Spleen (tissue), 11 donors: Measurements from ENCODE around the gene DPAGT1. TPM values are rescaled to one million over a fixed set of nuclear protein-coding genes. Genes with fewer than 3 reads are reported as not detected.

Experiments
- DNase-seq: peaks from one replicate; pipeline ENCODE4 v3.0.0-alpha.2; 2020
- H3K27ac ChIP-seq, 8 donors: fragments of 200-600 bp; sonication (generic) in 7 of 8; 1 replicate in 4 of 8; 2 replicates in 4 of 8; pipeline versions ENCODE4 v1.5.0 to v1.8.0; 2016 to 2021; ENCODE audit warnings: inconsistent platforms in 4 of 8, mild to moderate bottlenecking in 4 of 8, moderate library complexity in 1 of 8
- H3K27me3 ChIP-seq, 7 donors: fragments of 200-600 bp; sonication (generic) in 6 of 7; replicated peaks in 1 of 7; 1 replicate in 4 of 7; 2 replicates in 3 of 7; pipeline versions ENCODE4 v1.5.0 to v1.8.0; 2016 to 2021; ENCODE audit warnings: inconsistent platforms in 3 of 7, mild to moderate bottlenecking in 1 of 7
- H3K36me3 ChIP-seq, 6 donors: fragments of 200-600 bp; sonication (generic) in 5 of 6; 1 replicate in 4 of 6; 2 replicates in 2 of 6; pipeline versions ENCODE4 v1.5.0 to v1.8.0; 2016 to 2021; ENCODE audit warnings: inconsistent platforms in 2 of 6
- H3K4me1 ChIP-seq, 6 donors: fragments of 200-600 bp; sonication (generic) in 5 of 6; 1 replicate in 3 of 6; 2 replicates in 3 of 6; pipeline versions ENCODE4 v1.5.0 to v1.8.0; 2016 to 2021; ENCODE audit warnings: inconsistent platforms in 3 of 6
- H3K4me3 ChIP-seq, 8 donors: fragments of 200-600 bp; sonication (generic) in 7 of 8; 1 replicate in 4 of 8; 2 replicates in 4 of 8; pipeline versions ENCODE4 v1.5.0 to v1.8.0; 2016 to 2021; ENCODE audit warnings: inconsistent platforms in 4 of 8, mild to moderate bottlenecking in 4 of 8, moderate library complexity in 2 of 8
- H3K9me3 ChIP-seq, 8 donors: fragments of 200-600 bp; sonication (generic) in 7 of 8; 1 replicate in 4 of 8; 2 replicates in 4 of 8; pipeline versions ENCODE4 v1.5.0 to v1.8.0; 2016 to 2021; ENCODE audit warnings: inconsistent platforms in 4 of 8
- CTCF ChIP-seq, 11 experiments: fragments of 200-600 bp in 7 of 11; fragments of 450-650 bp in 4 of 11; sonication (generic) in 4 of 11; IDR thresholded peaks in 8 of 11; conservative IDR thresholded peaks in 3 of 11; 1 replicate in 7 of 11; 2 replicates in 4 of 11; pipeline versions ENCODE4 v1.4.0 to v1.8.0; 2016 to 2021; ENCODE audit warnings: antibody characterized with exemption in 11 of 11, inconsistent platforms in 4 of 11, mild to moderate bottlenecking in 1 of 11
- POLR2A ChIP-seq, 3 donors: fragments of 450-650 bp; IDR thresholded peaks; one replicate each; pipeline ENCODE4 v1.5.1; 2017; ENCODE audit warnings: antibody characterized with exemption in 3 of 3, mild to moderate bottlenecking in 1 of 3
- POLR2AphosphoS5 ChIP-seq, 3 donors: sonication (generic); formaldehyde crosslinking; IDR thresholded peaks; one replicate each; pipeline ENCODE4 v1.5.1; 2017; ENCODE audit warnings: antibody characterized with exemption in 3 of 3
- WGBS, 5 donors: extraction: QIAGEN DNeasy Blood & Tissue Kit in 3 of 5; methylation state at CpG; one replicate each; pipeline versions ENCODE4 v1.1.5 to v1.1.7; 2013 to 2018; 5-methylcytosine and 5-hydroxymethylcytosine counted together
- intact Hi-C: fragments of 100-400 bp; cut with DNase I; formaldehyde crosslinking; loops from one replicate; pipeline ENCODE4 v1.15.0; 2023; ENCODE audit warnings: low total_unique reads
- polyA plus RNA-seq, 3 donors: library from polyadenylated mRNA; stranded (reverse); fragments of 200-250 nt; gene quantifications; one replicate each; pipeline ENCODE4 v1.2.1, GENCODE V29; 2013
- total RNA-seq, 7 donors: library from RNA; depleted of rRNA in 3 of 7; stranded (reverse); fragments of >200 nt in 3 of 7; fragmentation: NEBNext Ultra II Directional in 4 of 7; extraction: Animal tissue kit (Norgen Biotek cat#: 25700) in 4 of 7; gene quantifications; one replicate each; pipeline versions ENCODE4 v1.1.0 to v1.2.1, GENCODE V29; 2016 to 2021
- donor health status: healthy with polysubstance abuse.
- donor health status: DM: no; HTN: no; CAD: no; lungs with moderate emphysema.
- donor health status: DM: no; HTN: no; CAD: no.
- donor health status: Bipolar disorder and iron deficiency.
- donor health status: healthy.
- donor health status: DM: no; HTN: no; CAD: no.
- donor health status: DM: yes; HTN: yes; CAD: no.

DPAGT1 gene
- total and polyA plus RNA-seq, 10 donors: 20.7 to 58.9 (median 33.7) TPM

- Histone ChIP-seq H3K4me1 (peaks cover 14 to 76% (median 39%) of the 10 kb centered on the region in 6 donors), H3K4me3 (no peak overlapping the region), H3K27me3 (no peaks in the 10 kb centered on the region), H3K9me3 (no peaks in the 10 kb centered on the region), H3K36me3 (peaks cover 0 to 19% (median 0%) of the 10 kb centered on the region in 6 donors), H3K27ac (peak overlapping the region in 2 of 8 donors; percentile 4)
- WGBS, 5 donors: 85 to 91% (median 88%) methylated on average over 9 of the region's 9 CpGs
- no peak for DNase-seq
- TF ChIP-seq POLR2A (IDR thresholded peaks at IDR 0.05) (no peak), CTCF (IDR thresholded peaks at IDR 0.05 in 8 of 11, conservative IDR thresholded peaks at IDR 0.05 in 3 of 11) (no peak), POLR2AphosphoS5 (IDR thresholded peaks at IDR 0.05) (no peak)
- intact Hi-C loops: loop anchor here (10.0 kb wide), 1 partner anchor 104 kb away; no protein-coding TSS in a partner anchor
Measured at GRCh38 chr11:119091178-119091577, 10.5 kb downstream of the DPAGT1 start.

- Histone ChIP-seq H3K27me3 (no peaks in the 10 kb centered on the region), H3K9me3 (no peaks in the 10 kb centered on the region), H3K4me1 (peaks cover 10 to 80% (median 43%) of the 10 kb centered on the region in 6 donors), H3K27ac (no peak overlapping the region), H3K4me3 (no peak overlapping the region), H3K36me3 (peaks cover 0 to 19% (median 0%) of the 10 kb centered on the region in 6 donors)
- 91 to 100% (median 96%) methylated on average over 1 of the region's 1 CpG for WGBS, 5 donors
- TF ChIP-seq POLR2AphosphoS5 (IDR thresholded peaks at IDR 0.05) (no peak), CTCF (IDR thresholded peaks at IDR 0.05 in 8 of 11, conservative IDR thresholded peaks at IDR 0.05 in 3 of 11) (no peak), POLR2A (IDR thresholded peaks at IDR 0.05) (no peak)
- no peak for DNase-seq
- intact Hi-C loops: no loop called here
Measured at GRCh38 chr11:119089319-119089718, 12.3 kb downstream of the DPAGT1 start.

GRCh38 chr11:119088406-119088805, 13.2 kb downstream of the DPAGT1 start:
- Histone ChIP-seq H3K4me1 (peaks cover 4 to 79% (median 38%) of the 10 kb centered on the region in 6 donors), H3K9me3 (no peaks in the 10 kb centered on the region), H3K36me3 (peaks cover 0 to 18% (median 0%) of the 10 kb centered on the region in 6 donors), H3K27ac (no peak overlapping the region), H3K27me3 (no peaks in the 10 kb centered on the region), H3K4me3 (no peak overlapping the region)
- intact Hi-C loops: no loop called here
- WGBS, 5 donors: 92 to 97% (median 95%) methylated on average over 9 of the region's 9 CpGs
- TF ChIP-seq POLR2A (IDR thresholded peaks at IDR 0.05): no peak
- no peak for TF ChIP-seq CTCF (IDR thresholded peaks at IDR 0.05 in 8 of 11, conservative IDR thresholded peaks at IDR 0.05 in 3 of 11)
- no peak for TF ChIP-seq POLR2AphosphoS5 (IDR thresholded peaks at IDR 0.05)
- no peak for DNase-seq

GRCh38 chr11:119087747-119088241, 13.9 kb downstream of the DPAGT1 start:
- 69 to 85% (median 71%) methylated on average over 2 of the region's 2 CpGs for WGBS, 5 donors
- intact Hi-C loops: no loop called here
- H3K4me1 ChIP-seq: peaks cover 0 to 73% (median 32%) of the 10 kb centered on the region in 6 donors

More at GRCh38 chr11:119087747-119088241, 13.9 kb downstream of the DPAGT1 start:
- no peak overlapping the region for H3K4me3 ChIP-seq
- no peak overlapping the region for H3K27ac ChIP-seq
- no peaks in the 10 kb centered on the region for H3K27me3 ChIP-seq
- H3K9me3 ChIP-seq: no peaks in the 10 kb centered on the region
- no peak for DNase-seq
- peaks cover 0 to 15% (median 0%) of the 10 kb centered on the region in 6 donors for H3K36me3 ChIP-seq
- TF ChIP-seq CTCF (IDR thresholded peaks at IDR 0.05 in 8 of 11, conservative IDR thresholded peaks at IDR 0.05 in 3 of 11) (no peak), POLR2AphosphoS5 (IDR thresholded peaks at IDR 0.05) (peak in 1 of 3 donors; percentile 20), POLR2A (IDR thresholded peaks at IDR 0.05) (no peak)
